Osteocyte (in vitro differentiated cells): ENCODE measurements around the gene RSPH9. TPM values are rescaled to one million over a fixed set of nuclear protein-coding genes. Genes with fewer than 3 reads are reported as not detected.

ENCODE experiments used
- DNase-seq: peaks from one replicate; pipeline ENCODE4 v3.0.0; 2021; ENCODE audit warnings: mixed read lengths; ENCODE audit not compliant: unreplicated experiment; ENCODE audit errors: extremely low spot score
- H3K27ac Mint-ChIP-seq: one replicate; pipeline ENCODE4 v1.8.0; 2021; ENCODE audit warnings: mild to moderate bottlenecking, mixed read lengths; ENCODE audit not compliant: unreplicated experiment
- H3K27me3 Mint-ChIP-seq: one replicate; pipeline ENCODE4 v1.8.0; 2021; ENCODE audit warnings: mixed read lengths; ENCODE audit not compliant: unreplicated experiment
- H3K36me3 Mint-ChIP-seq: one replicate; pipeline ENCODE4 v1.8.0; 2021; ENCODE audit warnings: mixed read lengths; ENCODE audit not compliant: unreplicated experiment
- H3K4me1 Mint-ChIP-seq: one replicate; pipeline ENCODE4 v1.8.0; 2021; ENCODE audit warnings: mixed read lengths; ENCODE audit not compliant: unreplicated experiment
- H3K4me3 Mint-ChIP-seq: one replicate; pipeline ENCODE4 v1.8.0; 2021; ENCODE audit warnings: mild to moderate bottlenecking, moderate library complexity, mixed read lengths; ENCODE audit not compliant: unreplicated experiment
- H3K9me3 Mint-ChIP-seq: one replicate; pipeline ENCODE4 v1.8.0; 2021; ENCODE audit warnings: mixed read lengths; ENCODE audit not compliant: unreplicated experiment
- total RNA-seq: library from RNA; stranded (reverse); gene quantifications from 2 replicates; pipeline ENCODE4 v1.2.1, GENCODE V29; 2021
- TF ChIP-seq, protein P1 (sequence below): fragments of 200-600 bp; sonication (generic); IDR thresholded peaks from 2 replicates; pipeline ENCODE4 v1.5.0; 2021; ENCODE audit warnings: antibody characterized with exemption, mild to moderate bottlenecking, moderate library complexity

RSPH9 gene
- total RNA-seq, 1 donor from 2014 or later = 0.16 TPM

DNA sequence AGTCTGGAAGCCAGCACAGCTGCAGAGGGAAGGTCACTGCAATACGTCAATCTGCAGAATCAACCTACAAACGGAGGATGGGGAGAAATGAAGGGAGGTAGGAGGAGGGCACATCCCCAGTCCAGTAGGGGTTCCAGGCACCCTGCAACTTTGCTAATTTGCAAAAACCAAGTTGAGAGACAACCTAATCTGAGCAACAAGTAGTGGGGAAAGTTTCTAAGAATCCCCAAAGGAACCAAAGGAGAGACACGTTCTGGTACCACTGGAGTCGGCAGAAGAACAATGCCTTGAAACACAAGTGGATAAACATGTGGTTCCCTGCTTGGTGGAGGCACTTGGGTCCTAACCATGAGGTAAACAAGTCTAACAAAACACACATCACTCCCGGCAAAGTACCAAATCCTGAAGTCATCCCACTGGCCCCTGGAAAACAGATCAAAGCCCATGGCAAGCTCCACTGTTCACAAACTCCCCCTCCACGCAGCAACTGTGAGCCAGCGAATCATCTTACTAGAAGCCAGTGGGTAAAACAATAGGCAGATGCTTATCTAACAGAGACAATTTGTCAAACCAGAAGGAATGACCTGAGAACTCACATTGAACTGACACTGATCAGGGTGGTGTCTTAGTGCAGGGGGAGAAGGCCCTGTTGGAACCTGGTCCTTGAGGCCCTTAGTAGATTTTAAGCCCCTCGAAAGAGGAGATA is 38.0 kb downstream of the RSPH9 start:
- H3K27ac Mint-ChIP-seq = no peak overlapping the region
- DNase-seq = no peak

DNA sequence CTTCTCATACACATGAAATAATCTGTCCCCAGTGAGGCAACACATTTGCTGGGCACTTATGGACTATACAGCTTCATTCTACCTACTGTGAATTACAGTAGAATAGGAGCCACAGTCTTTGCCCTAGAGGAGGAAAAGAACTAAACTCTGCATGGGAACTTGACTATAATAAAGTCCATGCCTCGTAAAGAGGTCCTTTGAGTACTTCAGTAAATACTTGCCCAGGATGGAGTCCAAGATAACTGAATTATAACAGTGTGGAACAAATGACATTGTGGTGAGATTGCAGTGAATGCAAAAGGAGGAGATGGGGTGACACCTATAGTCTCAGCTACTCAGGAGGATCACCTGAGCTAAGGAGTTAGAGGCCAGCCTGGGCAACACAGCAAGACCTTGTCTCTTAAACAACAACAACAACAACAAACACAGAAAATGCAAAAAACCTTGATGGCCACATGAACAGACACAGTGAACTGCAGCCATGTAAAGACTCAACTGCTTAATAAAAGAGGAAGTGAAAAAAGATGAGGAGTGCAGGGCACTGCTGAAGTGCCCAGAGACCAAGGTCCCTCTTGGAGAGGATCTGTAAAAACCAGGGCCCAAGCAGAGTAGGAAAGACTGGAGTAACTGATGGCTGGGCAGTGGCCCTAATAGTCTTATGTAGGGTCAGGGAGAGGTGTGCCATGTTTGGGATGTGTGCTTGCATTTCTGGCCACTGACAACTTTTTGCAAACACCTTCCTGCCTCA is 39.0 kb downstream of the RSPH9 start:
- H3K27ac Mint-ChIP-seq = no peak overlapping the region
- H3K27me3 Mint-ChIP-seq = no peaks in the 10 kb centered on the region
- TF ChIP-seq, protein P1, sequence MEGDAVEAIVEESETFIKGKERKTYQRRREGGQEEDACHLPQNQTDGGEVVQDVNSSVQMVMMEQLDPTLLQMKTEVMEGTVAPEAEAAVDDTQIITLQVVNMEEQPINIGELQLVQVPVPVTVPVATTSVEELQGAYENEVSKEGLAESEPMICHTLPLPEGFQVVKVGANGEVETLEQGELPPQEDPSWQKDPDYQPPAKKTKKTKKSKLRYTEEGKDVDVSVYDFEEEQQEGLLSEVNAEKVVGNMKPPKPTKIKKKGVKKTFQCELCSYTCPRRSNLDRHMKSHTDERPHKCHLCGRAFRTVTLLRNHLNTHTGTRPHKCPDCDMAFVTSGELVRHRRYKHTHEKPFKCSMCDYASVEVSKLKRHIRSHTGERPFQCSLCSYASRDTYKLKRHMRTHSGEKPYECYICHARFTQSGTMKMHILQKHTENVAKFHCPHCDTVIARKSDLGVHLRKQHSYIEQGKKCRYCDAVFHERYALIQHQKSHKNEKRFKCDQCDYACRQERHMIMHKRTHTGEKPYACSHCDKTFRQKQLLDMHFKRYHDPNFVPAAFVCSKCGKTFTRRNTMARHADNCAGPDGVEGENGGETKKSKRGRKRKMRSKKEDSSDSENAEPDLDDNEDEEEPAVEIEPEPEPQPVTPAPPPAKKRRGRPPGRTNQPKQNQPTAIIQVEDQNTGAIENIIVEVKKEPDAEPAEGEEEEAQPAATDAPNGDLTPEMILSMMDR = no peak
- peaks cover 25% of the 10 kb centered on the region for H3K4me1 Mint-ChIP-seq
- DNase-seq = no peak
- peaks cover 4% of the 10 kb centered on the region for H3K36me3 Mint-ChIP-seq
- no peak overlapping the region for H3K4me3 Mint-ChIP-seq
- no peaks in the 10 kb centered on the region for H3K9me3 Mint-ChIP-seq

More for the DNA sequence above, 38.0 kb downstream of the RSPH9 start:
- Mint-ChIP-seq H3K27me3 (no peaks in the 10 kb centered on the region), H3K9me3 (no peaks in the 10 kb centered on the region), H3K4me1 (peaks cover 20% of the 10 kb centered on the region), H3K4me3 (no peak overlapping the region), H3K36me3 (peaks cover 7% of the 10 kb centered on the region)
- TF ChIP-seq, protein P1 = no peak

DNA sequence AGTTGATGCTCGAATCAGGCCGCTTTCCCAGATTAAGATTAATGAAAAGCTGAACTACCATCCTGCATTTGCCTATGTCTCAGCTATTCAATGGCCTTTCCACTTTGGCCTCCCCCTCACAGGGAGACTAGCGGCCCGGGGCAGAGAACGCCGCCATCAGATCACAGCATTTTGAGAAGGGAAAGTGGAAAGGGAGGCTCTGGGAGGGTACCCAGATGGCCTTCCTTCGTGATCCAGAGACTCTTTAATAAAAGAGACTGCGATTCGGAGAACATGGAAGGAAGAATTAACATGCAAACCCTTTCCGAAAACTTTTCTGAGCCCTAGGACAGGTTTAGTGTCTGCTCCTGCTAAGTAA is 42.2 kb downstream of the RSPH9 start:
- peaks cover 2% of the 10 kb centered on the region for H3K36me3 Mint-ChIP-seq
- peaks cover 25% of the 10 kb centered on the region for H3K4me1 Mint-ChIP-seq
- DNase-seq = no peak
- H3K27me3 Mint-ChIP-seq = no peaks in the 10 kb centered on the region
- H3K4me3 Mint-ChIP-seq = peak overlapping the region; percentile 94
- TF ChIP-seq, protein P1 = no peak
- H3K27ac Mint-ChIP-seq = peak overlapping the region; percentile 96
- no peaks in the 10 kb centered on the region for H3K9me3 Mint-ChIP-seq

DNA sequence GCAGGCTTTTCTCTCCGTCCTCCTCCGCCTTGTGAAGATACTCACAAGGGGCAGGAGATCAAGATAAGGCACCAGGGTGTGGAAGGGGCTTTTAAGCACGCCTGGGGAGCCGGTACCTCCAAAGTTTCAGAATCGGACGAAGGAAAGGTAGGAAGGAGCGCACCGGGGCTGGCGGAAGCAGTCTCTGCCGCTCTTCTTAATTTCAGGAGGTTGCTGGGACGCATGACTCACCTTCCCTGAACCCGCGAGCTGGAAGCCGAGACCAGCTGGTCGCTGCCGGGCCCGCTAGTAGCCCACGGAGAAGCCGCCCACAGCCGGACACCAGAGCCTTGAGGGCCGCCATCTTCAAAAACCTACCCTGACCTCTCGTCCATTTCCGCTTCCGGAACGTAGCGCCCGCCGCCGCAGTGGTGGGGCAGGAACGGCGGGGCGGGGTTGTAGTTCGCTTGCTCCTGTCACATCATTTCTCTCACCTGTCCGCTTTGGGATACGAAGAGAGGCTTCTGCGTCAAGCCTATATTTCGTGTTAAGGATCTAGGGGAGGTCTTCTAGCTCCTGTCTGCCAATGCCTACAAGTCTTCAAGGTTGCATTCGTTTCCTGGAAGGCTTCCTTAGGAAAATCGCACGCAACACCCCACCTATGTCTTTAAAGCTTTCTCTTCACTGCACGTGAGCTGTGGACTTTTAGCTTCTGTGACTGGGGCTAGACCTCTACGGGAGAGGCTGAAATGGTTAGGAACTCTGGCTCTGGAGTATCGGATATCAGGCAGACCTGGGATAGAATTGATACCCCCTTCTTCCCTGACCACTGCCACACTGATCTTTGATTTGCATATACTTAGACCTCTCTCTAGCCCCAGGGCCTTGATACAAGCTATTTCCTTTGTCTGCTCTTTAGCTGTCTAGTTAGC is 42.9 kb downstream of the RSPH9 start, which contains the start of gene MRPS18A:
TSS of gene MRPS18A (minus strand) at position 355 of the 911 bp plus-strand sequence. CDS start at position 343, 12 bp downstream.
- Mint-ChIP-seq H3K27me3 (no peaks in the 10 kb centered on the region), H3K27ac (peak within 1 kb of the TSS; percentile 96), H3K9me3 (no peaks in the 10 kb centered on the region), H3K4me3 (peak within 1 kb of the TSS; percentile 94), H3K36me3 (peaks cover 2% of the 10 kb centered on the region), H3K4me1 (peaks cover 25% of the 10 kb centered on the region)
- TF ChIP-seq, protein P1 = no peak
- DNase-seq = peak; percentile 89
